Measurements from ENCODE around the gene TRPM2. TPM values are rescaled to one million over a fixed set of nuclear protein-coding genes. Genes with fewer than 3 reads are reported as not detected.

TRPM2 gene
- total and polyA plus RNA-seq, 2 of the 8 experiments (the other 6 are each of a cell fraction or from before 2014, with no cell fraction given) = 0.27 to 0.28 TPM

DNA sequence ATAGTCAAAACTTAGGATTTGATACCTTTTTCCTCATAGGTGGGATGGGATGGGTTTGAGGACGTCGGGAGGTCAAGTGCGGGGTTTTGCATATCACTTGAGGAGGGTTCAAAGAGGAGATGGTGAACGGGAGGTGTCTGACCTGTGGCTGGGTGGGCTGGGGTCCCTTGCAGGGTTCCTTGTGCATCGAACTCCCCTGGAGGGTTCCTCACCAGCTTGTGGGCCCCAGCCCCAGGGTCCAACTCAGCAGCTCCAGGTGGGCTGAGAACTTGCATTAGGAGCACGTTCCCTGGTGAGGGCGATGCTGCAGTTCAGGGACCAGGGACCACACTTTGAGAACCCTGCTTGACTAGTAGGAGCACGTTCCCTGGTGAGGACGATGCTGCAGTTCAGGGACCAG is 23.2 kb downstream of the TRPM2 start:
- Histone ChIP-seq H3K27me3 (replicated peaks in 1 of 4; ENCODE audit: control insufficient read depth in 3 of 4, extremely low read depth in 1 of 4, insufficient read depth in 3 of 4, low read length in 3 of 4) (no peaks in the 10 kb centered on the region), H3K79me1 (ENCODE audit: low read depth, low read length) (no peaks in the 10 kb centered on the region), H3K9ac (replicated peaks in 1 of 4; ENCODE audit: extremely low read depth in 1 of 4, low read depth in 3 of 4, low read length in 3 of 4) (no peak overlapping the region), H2AFZ (ENCODE audit: low read length) (no peak overlapping the region), H2BK12ac (ENCODE audit: low read depth, low read length) (peak overlapping the region; percentile 78; the same call in 1 of the 2 replicates), H3K9me3 (ENCODE audit: insufficient read depth in 2 of 2, low read depth in 1 of 2, low read length in 1 of 2) (peaks cover 6 to 14% of the 10 kb centered on the region in 2 experiments; a peak in 3 of 4 replicates), H3K4me3 (ENCODE audit: extremely low read depth in 1 of 4, insufficient read depth in 2 of 4, low read depth in 3 of 4, low read length in 4 of 4) (no peak overlapping the region), H4K5ac (ENCODE audit: insufficient read length, low read depth, low read length) (no peak overlapping the region), H4K8ac (ENCODE audit: extremely low read depth, insufficient read depth, low read length) (no peak overlapping the region; the same call in 1 of the 2 replicates), H4K91ac (replicated peaks; ENCODE audit: insufficient read length, low read length) (no peak overlapping the region), H3K14ac (ENCODE audit: insufficient read length) (no peak overlapping the region), H3K36me3 (ENCODE audit: control insufficient read depth in 2 of 4, insufficient read depth in 4 of 4, low read length in 3 of 4) (no peaks in the 10 kb centered on the region), H3K4me2 (ENCODE audit: insufficient read depth in 1 of 2, low read depth in 2 of 2, low read length in 2 of 2) (no peak overlapping the region), H3K23ac (ENCODE audit: insufficient read length) (no peak overlapping the region), H3K23me2 (ENCODE audit: low read depth, low read length) (peaks cover 2% of the 10 kb centered on the region; the same call in 1 of the 2 replicates), H3K4ac (replicated peaks; ENCODE audit: insufficient read length, low read depth, low read length) (no peak overlapping the region), H2BK15ac (ENCODE audit: low read length) (no peak overlapping the region), H2BK20ac (ENCODE audit: low read length) (no peak overlapping the region), H3K27ac (ENCODE audit: low read depth, low read length) (no peak overlapping the region), H2BK5ac (ENCODE audit: low read depth, low read length) (0 out of 2 replicates have a peak overlapping the region, but pooled peaks have one; percentile 44), H2AK5ac (ENCODE audit: low read depth, low read length) (peak overlapping the region; percentile 18; the same call in 1 of the 2 replicates), H3K79me2 (ENCODE audit: control insufficient read depth in 1 of 2, insufficient read depth in 2 of 2, low read length in 2 of 2) (no peaks in the 10 kb centered on the region), H3K56ac (replicated peaks; ENCODE audit: insufficient read length, low read depth, low read length) (no peak overlapping the region), H2BK120ac (replicated peaks; ENCODE audit: low read depth, low read length) (no peak overlapping the region), H3K4me1 (replicated peaks in 1 of 4; ENCODE audit: control insufficient read depth in 3 of 4, insufficient read depth in 4 of 4, low read length in 3 of 4) (peaks cover 0 to 9% (median 2%) of the 10 kb centered on the region in 4 experiments; a peak in 2 of 7 replicates), H3K18ac (ENCODE audit: extremely low read depth, low read length) (no peak overlapping the region), H4K20me1 (replicated peaks in 1 of 2; ENCODE audit: control insufficient read depth in 1 of 2, insufficient read depth in 2 of 2, low read length in 2 of 2) (no peaks in the 10 kb centered on the region)
- FAIRE-seq (no peak), DNase-seq (ENCODE audit: low read depth in 1 of 2, low spot score in 2 of 2) (no peak)
- ChIA-PET CTCF (ENCODE audit: partially characterized antibody) (interaction anchor here (0.6 to 2.8 kb wide), 14 partner anchors 8 to 298 kb away, joined by 3 to 15 read pairs (median 4); no protein-coding TSS in a partner anchor), POLR2A (ENCODE audit: partially characterized antibody) (interaction anchor here (0.6 to 1.3 kb wide), 2 partner anchors 36 to 45 kb away, joined by 3 read pairs; no protein-coding TSS in a partner anchor)
- WGBS, 2 experiments (ENCODE audit: extremely low coverage in 1 of 2, insufficient coverage in 1 of 2, insufficient read length in 1 of 2, insufficient replicate concordance in 2 of 2, low coverage in 1 of 2, low lambda C conversion rate in 2 of 2, missing lambda C conversion rate in 1 of 2) = 86% methylated on average over 9 of the region's 9 CpGs; no CpG with 5 or more reads in 1 of the 2 experiments
- TF ChIP-seq, protein P1, sequence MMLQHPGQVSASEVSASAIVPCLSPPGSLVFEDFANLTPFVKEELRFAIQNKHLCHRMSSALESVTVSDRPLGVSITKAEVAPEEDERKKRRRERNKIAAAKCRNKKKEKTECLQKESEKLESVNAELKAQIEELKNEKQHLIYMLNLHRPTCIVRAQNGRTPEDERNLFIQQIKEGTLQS (IDR thresholded peaks at IDR 0.05; ENCODE audit: insufficient read depth, low read depth, low read length) = no peak
- no peak for TF ChIP-seq SIX5 (IDR thresholded peaks at IDR 0.05; ENCODE audit: low read depth, low read length)
- TF ChIP-seq TBP (IDR thresholded peaks at IDR 0.05; ENCODE audit: low read depth, low read length) = no peak
- TF ChIP-seq, protein P2, sequence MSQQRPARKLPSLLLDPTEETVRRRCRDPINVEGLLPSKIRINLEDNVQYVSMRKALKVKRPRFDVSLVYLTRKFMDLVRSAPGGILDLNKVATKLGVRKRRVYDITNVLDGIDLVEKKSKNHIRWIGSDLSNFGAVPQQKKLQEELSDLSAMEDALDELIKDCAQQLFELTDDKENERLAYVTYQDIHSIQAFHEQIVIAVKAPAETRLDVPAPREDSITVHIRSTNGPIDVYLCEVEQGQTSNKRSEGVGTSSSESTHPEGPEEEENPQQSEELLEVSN (IDR thresholded peaks at IDR 0.05) = no peak
- TF ChIP-seq RXRA (IDR thresholded peaks at IDR 0.05; ENCODE audit: insufficient read depth, low read depth, low read length) = no peak
- TF ChIP-seq GABPA (IDR thresholded peaks at IDR 0.05; ENCODE audit: borderline replicate concordance, insufficient read depth, low read length) = no peak
- no peak for TF ChIP-seq SIRT6 (IDR thresholded peaks at IDR 0.05; ENCODE audit: low read length)
- TF ChIP-seq POLR2A (IDR thresholded peaks at IDR 0.05; ENCODE audit: control extremely low read depth in 1 of 2, low read depth in 2 of 2, low read length in 2 of 2) = no peak
- no peak for TF ChIP-seq TEAD4 (IDR thresholded peaks at IDR 0.05; ENCODE audit: low read depth, low read length)
- no peak for TF ChIP-seq RNF2 (IDR thresholded peaks at IDR 0.05; ENCODE audit: borderline replicate concordance, low read depth, low read length, missing control alignments, poor library complexity, severe bottlenecking)
- TF ChIP-seq, protein P3, sequence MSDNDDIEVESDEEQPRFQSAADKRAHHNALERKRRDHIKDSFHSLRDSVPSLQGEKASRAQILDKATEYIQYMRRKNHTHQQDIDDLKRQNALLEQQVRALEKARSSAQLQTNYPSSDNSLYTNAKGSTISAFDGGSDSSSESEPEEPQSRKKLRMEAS (IDR thresholded peaks at IDR 0.05) = no peak

All from H1 (cell line).